ENCODE results near the gene SLC2A8.
A peak's percentile ranks its signal among the peaks of the same experiment; 100 is the strongest.

SLC2A8 gene

GRCh38 chr9:127437497-127438264 lies 40.7 kb downstream of the SLC2A8 start:
- no peak for DNase-seq

GRCh38 chr9:127438394-127438793 lies 41.4 kb downstream of the SLC2A8 start:
- DNase-seq: no peak

GRCh38 chr9:127444283-127444920 lies 47.4 kb downstream of the SLC2A8 start:
- DNase-seq: no peak

GRCh38 chr9:127444921-127445850 lies 48.2 kb downstream of the SLC2A8 start:
- no peak for DNase-seq

DNA sequence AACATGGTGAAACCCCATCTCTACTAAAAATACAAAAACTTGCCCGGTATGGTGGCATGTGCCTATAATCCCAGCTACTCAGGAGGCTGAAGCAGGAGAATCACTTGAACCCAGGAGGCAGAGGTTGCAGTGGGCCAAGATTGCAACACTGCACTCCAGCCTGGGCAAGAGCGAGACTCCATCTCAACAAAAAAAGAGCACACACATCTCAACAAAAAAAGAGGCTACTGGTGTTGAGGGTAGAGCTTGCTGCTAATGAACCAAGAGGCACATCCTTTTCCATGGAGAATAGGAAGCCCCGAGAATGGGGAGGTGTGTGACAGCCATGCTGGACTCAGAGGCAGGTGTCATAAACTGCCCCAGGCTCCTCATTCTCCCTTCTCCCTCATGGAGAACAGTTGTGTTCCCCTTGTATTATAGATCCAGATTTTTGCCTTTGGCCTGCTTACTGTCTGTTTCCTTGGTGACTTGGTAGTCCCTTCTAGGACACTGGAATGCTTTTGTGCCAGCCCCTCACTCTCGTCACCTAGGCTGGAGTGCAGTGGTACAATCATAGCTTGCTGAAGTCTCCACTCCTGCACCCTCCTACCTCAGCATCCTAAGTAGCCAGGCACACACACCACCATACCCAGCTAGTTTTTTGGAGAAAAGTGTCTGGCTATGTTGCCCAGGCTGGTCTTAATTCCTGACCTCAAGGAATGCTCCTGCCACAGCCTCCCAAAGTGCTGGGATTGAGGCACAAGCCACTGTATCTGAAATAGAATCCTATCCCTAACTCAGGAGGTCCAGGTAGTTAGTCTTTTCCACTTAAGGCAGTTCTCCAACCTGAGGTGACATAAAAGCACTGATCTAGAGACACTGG lies 49.1 kb downstream of the SLC2A8 start:
- no peak for DNase-seq

DNA sequence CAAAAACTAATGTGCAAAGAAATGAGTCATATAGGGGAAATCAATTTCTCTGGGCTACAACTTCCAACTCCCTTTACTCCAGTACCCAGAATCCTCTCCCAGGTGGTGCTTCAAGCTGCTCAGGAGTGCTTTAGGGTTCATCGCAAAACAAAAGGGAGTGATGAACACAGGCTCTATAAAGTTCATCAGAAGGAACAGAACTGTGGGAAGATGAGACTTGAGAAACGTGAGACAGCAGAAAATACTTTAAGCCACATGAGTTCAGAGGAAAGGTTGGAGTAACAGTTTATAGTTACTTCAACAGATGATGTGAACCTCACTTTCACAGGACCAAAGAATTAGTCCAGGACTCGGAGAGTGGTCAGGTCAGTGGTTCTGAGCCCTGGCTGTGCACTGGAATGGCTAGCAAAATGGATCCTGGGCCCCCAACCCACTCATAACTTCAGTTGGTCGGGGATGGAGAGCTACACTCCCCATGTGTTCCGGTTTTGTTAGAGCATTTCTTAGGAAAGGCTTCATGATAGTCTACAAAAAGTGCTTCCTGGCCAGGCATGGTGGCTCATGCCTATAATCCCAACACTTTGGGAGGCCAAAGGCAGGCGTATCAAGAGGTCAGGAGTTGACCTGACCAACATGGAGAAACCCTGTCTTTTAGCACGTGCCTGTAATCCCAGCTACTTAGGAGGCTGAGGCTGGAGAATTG lies 49.9 kb downstream of the SLC2A8 start:
- DNase-seq: no peak

GRCh38 chr9:127447416-127448111 lies 50.6 kb downstream of the SLC2A8 start:
- DNase-seq: no peak

DNA sequence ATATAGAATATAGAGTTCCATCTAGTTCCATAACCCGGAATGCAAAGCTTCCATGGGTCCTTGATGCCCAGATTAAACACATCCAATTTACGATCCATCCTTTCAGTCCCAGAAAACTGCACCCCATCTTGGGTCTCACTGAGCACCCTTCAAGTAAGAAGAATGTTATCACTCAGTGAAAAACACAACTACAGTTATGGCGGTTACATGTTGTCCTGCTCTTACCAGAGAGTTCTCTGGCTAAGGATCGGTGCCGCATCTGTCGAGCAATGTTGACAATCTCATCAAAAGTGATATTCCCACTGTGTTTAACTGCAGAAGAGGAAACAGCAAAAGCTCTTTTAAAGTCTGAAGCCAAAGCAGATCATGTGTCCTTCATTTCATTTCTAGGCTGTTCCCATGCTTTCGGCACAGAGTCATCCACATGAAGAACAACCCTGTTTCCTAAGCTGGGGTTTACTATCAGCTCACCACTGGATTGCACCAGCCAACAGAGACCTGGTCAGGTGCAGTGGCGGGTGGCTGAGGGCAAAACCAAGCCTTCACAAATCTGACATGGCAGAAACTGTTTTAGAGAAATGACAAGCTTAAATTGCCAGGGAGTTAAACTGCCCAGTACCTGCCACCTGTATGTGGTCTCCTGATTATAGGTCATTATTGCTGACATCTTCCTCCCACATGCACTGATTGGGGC lies 51.3 kb downstream of the SLC2A8 start:
- DNase-seq: no peak

DNA sequence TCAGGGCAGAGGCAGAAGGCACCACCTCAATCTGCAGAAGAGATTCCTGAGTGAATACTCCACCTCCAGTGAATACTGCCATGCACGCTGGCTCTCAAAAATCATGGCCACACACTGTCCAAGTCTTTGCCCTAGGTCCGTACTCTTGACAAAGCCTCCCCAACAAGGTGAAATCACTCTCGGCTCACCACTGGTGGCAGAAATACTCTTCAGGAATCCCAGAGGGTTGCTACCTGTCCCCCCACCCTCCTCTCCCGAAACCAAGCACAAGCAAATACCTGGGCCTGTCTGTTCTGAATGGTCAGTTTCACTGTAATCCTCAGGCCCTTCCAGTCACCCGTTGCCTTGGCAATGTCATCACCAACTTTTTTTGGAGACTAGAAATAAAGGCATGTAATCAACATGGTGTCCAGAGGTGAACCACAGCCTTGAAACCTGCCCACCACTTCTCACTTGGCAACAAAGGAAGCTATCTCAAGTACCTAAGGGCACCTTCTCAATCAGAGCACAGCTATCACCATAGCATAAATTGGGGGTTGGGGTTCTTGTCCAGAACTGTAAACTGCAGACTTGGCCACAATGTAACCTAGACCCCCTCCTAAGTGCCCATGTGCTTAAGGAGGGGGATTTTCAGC lies 52.5 kb downstream of the SLC2A8 start:
- DNase-seq: no peak

DNA sequence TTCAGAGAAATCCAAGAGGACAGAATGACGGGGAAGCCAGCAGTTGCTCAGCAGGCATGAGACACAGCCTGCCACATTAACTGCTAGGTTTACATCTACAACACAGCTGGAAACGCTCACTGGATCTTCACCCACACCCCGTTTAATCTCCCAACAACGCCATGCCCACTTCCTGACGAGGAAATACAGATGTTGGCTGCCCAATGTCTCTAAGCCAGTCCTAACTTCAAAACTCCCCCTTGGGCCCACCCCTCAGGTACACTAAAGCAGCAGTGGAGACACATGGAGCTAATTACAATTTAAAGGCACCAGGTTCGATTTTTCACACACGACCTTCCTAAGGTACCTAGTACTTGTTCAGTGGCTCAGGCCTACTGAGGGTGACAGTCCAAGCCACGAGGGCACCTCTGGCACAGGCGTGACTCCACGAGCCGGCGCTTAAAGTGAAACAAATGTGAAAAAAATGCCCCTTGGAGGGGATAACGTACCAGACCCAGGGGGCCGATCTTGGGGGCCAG lies 53.3 kb downstream of the SLC2A8 start:
- DNase-seq: no peak

DNA sequence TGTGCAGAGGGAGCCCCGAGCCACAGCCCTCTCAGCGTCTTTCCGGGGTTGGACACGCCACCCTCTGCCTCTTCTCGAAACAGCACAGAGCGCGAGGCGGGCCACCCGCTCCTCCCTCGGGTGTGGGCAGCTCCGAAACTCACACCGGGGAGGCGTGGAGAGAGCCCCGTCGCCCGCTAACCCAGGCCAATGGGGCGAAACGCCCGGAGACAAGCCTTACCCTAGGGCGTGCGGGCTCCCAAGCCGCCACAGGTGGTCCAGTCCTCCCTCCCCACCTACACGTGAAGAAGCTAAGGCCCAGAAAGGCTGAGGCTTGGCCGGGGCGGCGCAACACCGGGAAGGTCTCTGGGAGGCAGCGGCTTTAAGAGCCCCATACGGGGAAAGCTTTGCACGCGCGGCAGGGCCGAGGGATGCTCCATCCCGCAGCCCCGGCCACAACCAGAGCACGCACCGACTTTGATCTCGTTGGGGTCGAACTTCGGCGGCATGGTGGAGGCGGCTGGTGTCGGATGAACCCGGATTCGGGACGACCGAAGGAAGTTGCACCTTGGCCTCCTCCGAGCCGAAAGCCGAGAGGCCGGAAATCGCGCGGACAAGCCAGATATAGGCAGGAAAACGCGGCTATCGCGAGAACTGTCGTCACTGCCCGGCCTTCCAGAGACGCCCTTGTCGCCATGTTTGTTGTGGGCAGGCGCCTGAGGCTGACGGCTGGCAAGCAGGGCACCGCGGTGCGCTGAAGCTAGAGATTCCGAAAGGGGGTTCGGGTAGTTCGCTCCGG lies 54.0 kb downstream of the SLC2A8 start, which contains the start of the genes LRSAM1 and RPL12:
Gene LRSAM1, plus strand, starts transcription at position 681 of the 778 bp plus-strand sequence. CDS start 3,018 bp downstream, outside the sequence.
Gene RPL12, minus strand, starts transcription at position 577 of the 778 bp plus-strand sequence. Its CDS starts 89 bp downstream, at position 488.
- DNase-seq: peak; percentile 95

GRCh38 chr9:127451608-127451857 lies 54.6 kb downstream of the SLC2A8 start:
- DNase-seq: no peak

- DNase-seq: peak; percentile 46
Measured at GRCh38 chr9:127451858-127452656, 55.1 kb downstream of the SLC2A8 start.

- no peak for DNase-seq
Measured at GRCh38 chr9:127452691-127453090, 55.7 kb downstream of the SLC2A8 start.

DNA sequence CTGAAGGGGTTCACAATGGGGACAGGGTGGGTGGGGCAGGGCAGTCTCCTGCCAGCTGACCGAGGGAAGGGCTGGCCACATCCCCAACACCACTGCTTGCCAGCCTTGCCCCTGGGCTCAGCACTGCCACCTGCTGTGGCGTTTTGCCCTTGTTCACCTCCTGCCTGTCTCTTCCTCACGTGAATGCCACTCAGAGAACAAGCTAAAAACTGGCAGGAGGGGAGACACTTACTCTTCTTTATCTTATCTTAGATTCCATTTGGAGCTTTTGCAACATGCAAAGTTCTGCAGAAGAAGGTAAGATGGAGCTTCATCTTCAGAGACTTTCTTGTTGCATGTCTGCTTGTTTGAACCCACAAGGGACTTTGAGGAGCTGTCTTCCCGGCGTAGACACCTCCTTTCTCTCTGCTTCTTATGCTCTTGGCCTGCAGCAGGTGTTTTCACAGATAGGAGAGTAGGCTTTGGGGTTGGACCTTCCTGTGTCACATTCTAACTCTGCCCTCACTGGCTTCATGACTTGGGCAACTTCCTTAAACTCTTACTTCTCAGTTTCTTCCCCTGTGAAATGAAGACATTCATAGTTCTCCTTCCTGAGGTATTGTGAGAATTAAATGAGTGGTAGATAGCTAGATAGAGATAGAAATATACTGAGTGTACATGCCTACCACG lies 58.5 kb downstream of the SLC2A8 start:
- no peak for DNase-seq

DNA sequence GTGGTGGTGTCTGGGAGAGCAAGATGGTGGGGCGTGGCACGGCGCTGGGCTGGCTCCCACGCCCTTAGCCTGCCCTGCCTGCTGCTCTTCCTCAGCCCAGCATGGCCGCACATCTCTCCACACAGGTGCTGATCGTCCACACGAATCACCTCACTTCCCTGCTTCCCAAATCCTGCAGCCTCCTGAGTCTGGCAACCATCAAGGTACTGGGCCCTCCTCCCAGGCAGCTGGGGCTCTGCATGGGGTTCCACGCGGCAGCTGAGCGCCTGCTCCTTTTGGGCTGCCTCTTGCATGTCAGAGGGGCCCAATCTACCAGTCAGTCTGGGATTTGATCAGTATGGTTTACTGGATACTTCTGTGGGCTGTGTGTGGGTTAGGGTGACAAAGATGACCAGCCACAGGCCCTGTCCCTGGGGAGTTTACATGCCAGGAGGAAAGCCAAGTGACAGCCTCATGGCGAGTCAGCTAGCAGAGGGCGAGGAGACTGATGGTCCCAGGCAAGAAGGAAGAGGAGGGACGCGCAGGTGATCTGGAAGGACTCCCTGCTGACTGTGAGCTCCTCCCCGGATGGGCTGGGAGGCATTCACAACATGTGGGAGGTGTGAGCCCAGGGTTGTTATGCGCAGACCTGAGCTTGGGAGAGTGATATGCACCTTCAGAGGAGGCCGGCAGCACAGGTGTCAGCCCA lies 60.4 kb downstream of the SLC2A8 start:
- DNase-seq: no peak
